HCT116 (cell line): ENCODE measurements around the gene TAF8.

ENCODE experiments used
- CEBPB ChIP-seq: IDR thresholded peaks from 2 replicates; pipeline ENCODE4 v1.6.1; 2012; ENCODE audit warnings: low read depth
- EGR1 ChIP-seq: IDR thresholded peaks from 2 replicates; pipeline ENCODE4 v1.6.1; 2012; ENCODE audit warnings: low read depth
- EZH2 ChIP-seq: fragments of 200-600 bp; sonication (generic); IDR thresholded peaks from 2 replicates; pipeline ENCODE4 v1.6.1; 2017; ENCODE audit warnings: antibody characterized with exemption, mixed run types
- EZH2phosphoT487 ChIP-seq: fragments of 200-600 bp; IDR thresholded peaks from 2 replicates; pipeline ENCODE4 v1.6.1; 2018; ENCODE audit warnings: antibody characterized with exemption, borderline replicate concordance
- POLR2A ChIP-seq: IDR thresholded peaks from 2 replicates; pipeline ENCODE4 v1.7.0; 2011; ENCODE audit warnings: borderline replicate concordance; ENCODE audit not compliant: insufficient read depth, insufficient read length; ENCODE audit errors: extremely low read depth
- POLR2AphosphoS5 ChIP-seq: IDR thresholded peaks from 2 replicates; pipeline ENCODE4 v1.6.1; 2011; ENCODE audit warnings: mild to moderate bottlenecking, low read depth, low read length, moderate library complexity
- TF ChIP-seq, protein P1 (sequence below), 3 experiments: fragments of 200-600 bp in 1 of 3; sonication (generic) in 1 of 3; IDR thresholded peaks in 2 of 3; conservative IDR thresholded peaks in 1 of 3; 2 replicates each; pipeline ENCODE4 v1.5.1; 2012 to 2017; ENCODE audit warnings: low read depth in 2 of 3, low read length in 2 of 3, antibody characterized with exemption in 1 of 3, borderline replicate concordance in 1 of 3, control low read depth in 1 of 3, mild to moderate bottlenecking in 1 of 3, mixed read lengths in 1 of 3, mixed run types in 1 of 3, moderate library complexity in 1 of 3; ENCODE audit not compliant: insufficient read depth in 1 of 3
- TF ChIP-seq, protein P2 (sequence below): IDR thresholded peaks from 2 replicates; pipeline ENCODE4 v1.6.1; 2012; ENCODE audit warnings: low read depth

DNA sequence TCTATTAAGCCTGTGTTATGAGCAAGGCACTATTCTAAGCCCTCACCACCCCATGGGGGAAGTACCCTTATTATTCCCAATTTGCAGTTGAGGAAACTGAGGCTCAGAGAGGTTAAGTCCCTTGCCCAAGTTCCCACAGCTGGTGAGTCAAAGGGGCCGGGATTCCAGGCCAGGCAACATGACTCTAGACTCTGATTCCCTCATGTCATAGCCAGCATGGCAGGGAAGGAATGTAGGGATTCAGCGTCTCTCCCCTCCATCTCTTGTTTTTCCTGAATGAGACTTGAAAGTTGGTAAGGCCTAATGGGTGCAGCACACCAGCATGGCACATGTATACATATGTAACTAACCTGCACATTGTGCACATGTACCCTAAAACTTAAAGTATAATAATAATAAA lies 85.4 kb downstream of the TAF8 start:
- TF ChIP-seq CEBPB (no peak), EZH2phosphoT487 (no peak), EGR1 (no peak), EZH2 (no peak), POLR2A (no peak), POLR2AphosphoS5 (no peak)
- TF ChIP-seq, protein P1, sequence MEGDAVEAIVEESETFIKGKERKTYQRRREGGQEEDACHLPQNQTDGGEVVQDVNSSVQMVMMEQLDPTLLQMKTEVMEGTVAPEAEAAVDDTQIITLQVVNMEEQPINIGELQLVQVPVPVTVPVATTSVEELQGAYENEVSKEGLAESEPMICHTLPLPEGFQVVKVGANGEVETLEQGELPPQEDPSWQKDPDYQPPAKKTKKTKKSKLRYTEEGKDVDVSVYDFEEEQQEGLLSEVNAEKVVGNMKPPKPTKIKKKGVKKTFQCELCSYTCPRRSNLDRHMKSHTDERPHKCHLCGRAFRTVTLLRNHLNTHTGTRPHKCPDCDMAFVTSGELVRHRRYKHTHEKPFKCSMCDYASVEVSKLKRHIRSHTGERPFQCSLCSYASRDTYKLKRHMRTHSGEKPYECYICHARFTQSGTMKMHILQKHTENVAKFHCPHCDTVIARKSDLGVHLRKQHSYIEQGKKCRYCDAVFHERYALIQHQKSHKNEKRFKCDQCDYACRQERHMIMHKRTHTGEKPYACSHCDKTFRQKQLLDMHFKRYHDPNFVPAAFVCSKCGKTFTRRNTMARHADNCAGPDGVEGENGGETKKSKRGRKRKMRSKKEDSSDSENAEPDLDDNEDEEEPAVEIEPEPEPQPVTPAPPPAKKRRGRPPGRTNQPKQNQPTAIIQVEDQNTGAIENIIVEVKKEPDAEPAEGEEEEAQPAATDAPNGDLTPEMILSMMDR (IDR thresholded peaks at IDR 0.05 in 2 of 3, conservative IDR thresholded peaks at IDR 0.05 in 1 of 3; ENCODE audit: borderline replicate concordance in 1 of 3, insufficient read depth in 1 of 3, low read depth in 2 of 3, low read length in 2 of 3), result no peak
- TF ChIP-seq, protein P2, sequence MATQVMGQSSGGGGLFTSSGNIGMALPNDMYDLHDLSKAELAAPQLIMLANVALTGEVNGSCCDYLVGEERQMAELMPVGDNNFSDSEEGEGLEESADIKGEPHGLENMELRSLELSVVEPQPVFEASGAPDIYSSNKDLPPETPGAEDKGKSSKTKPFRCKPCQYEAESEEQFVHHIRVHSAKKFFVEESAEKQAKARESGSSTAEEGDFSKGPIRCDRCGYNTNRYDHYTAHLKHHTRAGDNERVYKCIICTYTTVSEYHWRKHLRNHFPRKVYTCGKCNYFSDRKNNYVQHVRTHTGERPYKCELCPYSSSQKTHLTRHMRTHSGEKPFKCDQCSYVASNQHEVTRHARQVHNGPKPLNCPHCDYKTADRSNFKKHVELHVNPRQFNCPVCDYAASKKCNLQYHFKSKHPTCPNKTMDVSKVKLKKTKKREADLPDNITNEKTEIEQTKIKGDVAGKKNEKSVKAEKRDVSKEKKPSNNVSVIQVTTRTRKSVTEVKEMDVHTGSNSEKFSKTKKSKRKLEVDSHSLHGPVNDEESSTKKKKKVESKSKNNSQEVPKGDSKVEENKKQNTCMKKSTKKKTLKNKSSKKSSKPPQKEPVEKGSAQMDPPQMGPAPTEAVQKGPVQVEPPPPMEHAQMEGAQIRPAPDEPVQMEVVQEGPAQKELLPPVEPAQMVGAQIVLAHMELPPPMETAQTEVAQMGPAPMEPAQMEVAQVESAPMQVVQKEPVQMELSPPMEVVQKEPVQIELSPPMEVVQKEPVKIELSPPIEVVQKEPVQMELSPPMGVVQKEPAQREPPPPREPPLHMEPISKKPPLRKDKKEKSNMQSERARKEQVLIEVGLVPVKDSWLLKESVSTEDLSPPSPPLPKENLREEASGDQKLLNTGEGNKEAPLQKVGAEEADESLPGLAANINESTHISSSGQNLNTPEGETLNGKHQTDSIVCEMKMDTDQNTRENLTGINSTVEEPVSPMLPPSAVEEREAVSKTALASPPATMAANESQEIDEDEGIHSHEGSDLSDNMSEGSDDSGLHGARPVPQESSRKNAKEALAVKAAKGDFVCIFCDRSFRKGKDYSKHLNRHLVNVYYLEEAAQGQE, result no peak
